Loucy (cell line): ENCODE data around the gene P2RX3.

ENCODE experiments used
- EZH2phosphoT487 ChIP-seq: fragments of 200-600 bp; IDR thresholded peaks from 2 replicates; pipeline ENCODE4 v1.6.1; 2018; ENCODE audit warnings: antibody characterized with exemption, mild to moderate bottlenecking, moderate library complexity, borderline replicate concordance
- TF ChIP-seq, protein P1 (sequence below): fragments of 200-600 bp; sonication (generic); conservative IDR thresholded peaks from 2 replicates; pipeline ENCODE4 v1.5.1; 2014; ENCODE audit warnings: mild to moderate bottlenecking, antibody characterized with exemption, low read length

DNA sequence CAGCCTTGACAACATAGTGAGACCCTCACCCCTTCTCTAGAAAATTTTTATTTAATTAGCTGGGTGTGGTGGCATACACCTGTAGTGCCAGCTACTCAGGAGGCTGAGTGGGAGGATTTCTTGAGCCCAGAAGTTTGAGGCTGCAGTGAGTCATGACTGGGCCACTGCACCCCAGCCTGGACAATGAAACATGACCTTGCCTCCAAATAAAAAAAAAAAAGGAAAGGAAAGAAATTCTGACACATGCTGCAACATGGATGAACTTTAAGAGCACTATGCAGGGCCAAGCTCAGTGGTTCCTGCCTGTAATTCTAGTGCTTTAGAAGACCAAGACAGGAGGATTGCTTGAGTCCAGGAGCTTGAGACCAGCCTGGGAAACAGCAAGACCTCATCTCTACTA lies 80.0 kb downstream of the P2RX3 start:
- TF ChIP-seq, protein P1, sequence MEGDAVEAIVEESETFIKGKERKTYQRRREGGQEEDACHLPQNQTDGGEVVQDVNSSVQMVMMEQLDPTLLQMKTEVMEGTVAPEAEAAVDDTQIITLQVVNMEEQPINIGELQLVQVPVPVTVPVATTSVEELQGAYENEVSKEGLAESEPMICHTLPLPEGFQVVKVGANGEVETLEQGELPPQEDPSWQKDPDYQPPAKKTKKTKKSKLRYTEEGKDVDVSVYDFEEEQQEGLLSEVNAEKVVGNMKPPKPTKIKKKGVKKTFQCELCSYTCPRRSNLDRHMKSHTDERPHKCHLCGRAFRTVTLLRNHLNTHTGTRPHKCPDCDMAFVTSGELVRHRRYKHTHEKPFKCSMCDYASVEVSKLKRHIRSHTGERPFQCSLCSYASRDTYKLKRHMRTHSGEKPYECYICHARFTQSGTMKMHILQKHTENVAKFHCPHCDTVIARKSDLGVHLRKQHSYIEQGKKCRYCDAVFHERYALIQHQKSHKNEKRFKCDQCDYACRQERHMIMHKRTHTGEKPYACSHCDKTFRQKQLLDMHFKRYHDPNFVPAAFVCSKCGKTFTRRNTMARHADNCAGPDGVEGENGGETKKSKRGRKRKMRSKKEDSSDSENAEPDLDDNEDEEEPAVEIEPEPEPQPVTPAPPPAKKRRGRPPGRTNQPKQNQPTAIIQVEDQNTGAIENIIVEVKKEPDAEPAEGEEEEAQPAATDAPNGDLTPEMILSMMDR = no peak
- TF ChIP-seq EZH2phosphoT487 = no peak
